Upper lobe of left lung (tissue), 4 donors: ENCODE measurements around the gene SYT7.

ENCODE experiments used
- CTCF ChIP-seq, 6 experiments: fragments of 450-650 bp in 4 of 6; fragments of 200-600 bp in 2 of 6; sonication (generic) in 2 of 6; IDR thresholded peaks; one replicate each; pipeline ENCODE4 v1.5.1; 2016 to 2019; ENCODE audit warnings: antibody characterized with exemption in 6 of 6
- EP300 ChIP-seq, 4 donors: sonication (generic); formaldehyde crosslinking; IDR thresholded peaks; one replicate each; pipeline ENCODE4 v1.5.1; 2017; ENCODE audit warnings: antibody characterized with exemption in 4 of 4, control low read depth in 2 of 4
- POLR2A ChIP-seq, 4 donors: fragments of 450-650 bp; IDR thresholded peaks; one replicate each; pipeline ENCODE4 v1.5.1; 2016 to 2017; ENCODE audit warnings: antibody characterized with exemption in 4 of 4, mild to moderate bottlenecking in 2 of 4
- POLR2AphosphoS5 ChIP-seq, 2 donors: sonication (generic); formaldehyde crosslinking; IDR thresholded peaks; one replicate each; pipeline ENCODE4 v1.5.1; 2017; ENCODE audit warnings: antibody characterized with exemption in 2 of 2

- TF ChIP-seq CTCF (IDR thresholded peaks at IDR 0.05) (no peak), POLR2A (IDR thresholded peaks at IDR 0.05) (no peak), EP300 (IDR thresholded peaks at IDR 0.05) (no peak), POLR2AphosphoS5 (IDR thresholded peaks at IDR 0.05) (no peak)
Observed at GRCh38 chr11:61618978-61619377, 38.1 kb upstream of the SYT7 start.
